ENCODE results near the gene DENND5A.

The DENND5A gene

DNA sequence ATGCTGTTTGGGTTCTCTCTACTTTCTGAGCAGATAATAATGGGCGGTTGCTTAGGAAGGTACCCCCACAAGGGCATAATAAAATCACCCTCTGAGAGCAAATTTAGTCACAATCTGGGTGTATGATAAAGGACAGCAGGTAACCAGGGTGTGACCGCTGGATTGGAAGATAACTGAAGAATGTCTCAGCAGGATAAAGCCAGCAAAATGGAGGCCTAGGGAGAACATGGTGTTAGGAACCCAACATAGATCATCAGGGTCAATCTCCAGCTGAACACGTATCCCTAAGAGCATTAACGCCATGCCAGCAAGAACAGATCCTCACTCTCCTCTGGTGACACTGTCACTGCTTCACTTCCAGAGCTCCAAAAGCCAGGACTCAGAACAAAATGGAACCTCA lies 109.2 kb downstream of the DENND5A start:
- DNase-seq: peak in 1 of 2 experiments; percentile 23
- TF ChIP-seq GATA1 (IDR thresholded peaks at IDR 0.05; ENCODE audit: low read depth, low read length): no peak
- no peak for TF ChIP-seq POLR2A (IDR thresholded peaks at IDR 0.05; ENCODE audit: low read length)

GRCh38 chr11:9153651-9154050 lies 111.5 kb downstream of the DENND5A start:
- no peak for TF ChIP-seq GATA1 (IDR thresholded peaks at IDR 0.05; ENCODE audit: low read depth, low read length)
- TF ChIP-seq POLR2A (IDR thresholded peaks at IDR 0.05; ENCODE audit: low read length): no peak
- no peak for DNase-seq

- no peak for TF ChIP-seq POLR2A (IDR thresholded peaks at IDR 0.05; ENCODE audit: low read length)
- TF ChIP-seq GATA1 (IDR thresholded peaks at IDR 0.05; ENCODE audit: low read depth, low read length): no peak
These were observed 113.5 kb downstream of the DENND5A start for GRCh38 chr11:9151631-9152030.

DNA sequence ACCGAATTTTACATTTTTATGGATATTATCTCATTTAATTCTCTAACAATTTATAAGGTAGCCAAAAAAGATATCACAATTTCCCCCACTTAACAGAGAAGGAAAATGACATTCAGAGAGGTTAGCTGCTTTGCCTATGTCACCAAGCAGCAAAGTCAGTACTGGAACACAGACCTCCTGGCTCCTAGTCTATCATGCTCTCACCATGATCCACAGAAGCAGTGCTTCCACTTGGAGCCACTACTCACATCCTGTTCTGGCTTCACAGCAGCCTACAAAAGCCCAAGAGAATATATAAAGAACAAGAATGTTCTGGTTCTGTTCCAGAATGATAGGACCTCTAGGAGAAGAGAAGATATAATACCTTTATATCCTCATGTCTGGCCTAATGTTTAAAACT lies 114.2 kb downstream of the DENND5A start:
- DNase-seq: no peak
- TF ChIP-seq GATA1 (IDR thresholded peaks at IDR 0.05; ENCODE audit: low read depth, low read length) (no peak), POLR2A (IDR thresholded peaks at IDR 0.05; ENCODE audit: low read length) (no peak)

More at GRCh38 chr11:9151631-9152030, 113.5 kb downstream of the DENND5A start:
- no peak for DNase-seq

DNA sequence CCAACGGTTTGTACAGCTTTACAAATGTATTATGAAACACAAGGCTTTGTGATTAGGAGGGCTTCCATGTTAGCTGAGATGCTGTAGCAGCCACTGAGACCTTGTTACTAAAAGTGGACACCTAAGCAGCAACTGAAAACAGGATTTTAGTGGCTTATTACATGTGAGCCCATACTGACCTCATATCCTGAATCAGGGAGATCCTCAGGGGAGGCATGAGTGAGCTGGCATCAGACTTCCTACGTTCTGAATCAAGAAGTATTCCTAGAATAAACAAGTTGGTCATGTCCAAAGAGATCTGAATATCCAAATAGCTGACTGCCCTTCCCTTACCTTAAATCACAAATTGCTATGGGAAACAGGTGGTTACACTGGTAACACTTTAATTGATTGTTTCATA lies 114.6 kb downstream of the DENND5A start:
- no peak for DNase-seq
- TF ChIP-seq POLR2A (IDR thresholded peaks at IDR 0.05; ENCODE audit: low read length) (no peak), GATA1 (IDR thresholded peaks at IDR 0.05; ENCODE audit: low read depth, low read length) (no peak)

- no peak for DNase-seq
- TF ChIP-seq GATA1 (IDR thresholded peaks at IDR 0.05; ENCODE audit: low read depth, low read length) (no peak), POLR2A (IDR thresholded peaks at IDR 0.05; ENCODE audit: low read length) (no peak)
These were observed 116.4 kb downstream of the DENND5A start for GRCh38 chr11:9148727-9149126.

DNA sequence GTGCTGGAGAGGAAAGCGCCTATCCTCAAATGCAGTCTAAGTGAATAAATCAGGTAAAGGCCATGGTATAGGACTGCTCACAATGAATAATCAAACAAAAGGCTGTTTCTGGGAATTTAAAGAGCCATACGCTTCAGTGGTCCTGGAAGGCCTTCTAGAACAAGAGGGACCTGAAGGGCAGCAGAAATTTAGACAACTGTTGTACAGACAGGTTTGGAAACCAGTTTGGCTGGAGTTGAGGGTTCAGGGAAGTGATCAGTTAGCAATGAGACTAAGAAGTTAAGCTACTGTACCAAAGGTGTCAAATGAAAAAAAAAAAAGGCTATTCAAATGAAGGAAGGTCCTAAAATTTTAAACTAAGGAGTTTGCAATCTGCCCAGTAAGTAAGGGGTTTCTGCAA lies 117.1 kb downstream of the DENND5A start:
- TF ChIP-seq POLR2A (IDR thresholded peaks at IDR 0.05; ENCODE audit: low read length) (no peak), GATA1 (IDR thresholded peaks at IDR 0.05; ENCODE audit: low read depth, low read length) (no peak)
- DNase-seq: no peak

- DNase-seq: no peak
- TF ChIP-seq POLR2A (IDR thresholded peaks at IDR 0.05; ENCODE audit: low read length) (no peak), GATA1 (IDR thresholded peaks at IDR 0.05; ENCODE audit: low read depth, low read length) (no peak)
These were observed 118.7 kb downstream of the DENND5A start for GRCh38 chr11:9146477-9146876.

DNA sequence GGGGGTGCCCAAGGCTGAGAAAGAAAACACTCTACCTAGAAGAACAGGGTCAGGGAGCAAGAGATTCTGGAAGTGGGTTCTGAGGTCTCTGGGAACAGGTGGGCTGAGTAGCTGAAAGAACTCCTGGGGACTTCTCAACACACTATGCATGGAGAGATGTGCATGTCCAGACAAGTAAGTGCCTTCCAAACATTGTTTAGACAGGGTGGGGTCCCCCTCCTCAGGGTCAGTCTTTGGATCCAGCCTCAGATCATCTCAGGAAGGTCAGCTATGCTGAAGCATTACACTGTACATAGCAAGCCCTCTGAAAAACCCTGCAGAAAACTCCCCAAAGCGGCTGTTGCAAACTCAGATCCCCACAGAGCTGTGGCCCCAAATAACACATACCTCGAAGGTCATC lies 119.9 kb downstream of the DENND5A start:
- TF ChIP-seq GATA1 (IDR thresholded peaks at IDR 0.05; ENCODE audit: low read depth, low read length) (no peak), POLR2A (IDR thresholded peaks at IDR 0.05; ENCODE audit: low read length) (no peak)

DNA sequence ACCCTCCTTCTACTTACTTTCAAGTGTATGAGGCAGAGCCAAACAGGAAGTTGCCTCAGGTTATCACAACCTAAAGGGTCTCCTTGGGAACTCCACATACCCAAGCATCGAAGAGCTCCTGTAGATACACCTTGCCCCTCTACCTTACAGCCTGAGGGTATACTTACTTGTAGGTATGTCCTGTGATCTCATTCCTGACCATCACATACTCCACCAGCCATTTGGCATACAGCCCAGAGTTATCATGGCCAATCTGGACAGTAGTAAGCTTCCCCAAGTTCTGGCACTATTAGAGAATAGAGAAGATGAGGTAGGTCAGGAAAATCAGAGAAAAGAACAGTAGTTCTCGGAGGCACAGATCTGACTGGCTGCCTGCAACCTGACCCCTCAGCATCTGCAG lies 120.3 kb downstream of the DENND5A start:
- no peak for TF ChIP-seq POLR2A (IDR thresholded peaks at IDR 0.05; ENCODE audit: low read length)
- TF ChIP-seq GATA1 (IDR thresholded peaks at IDR 0.05; ENCODE audit: low read depth, low read length): no peak
- peak; percentile 25 to 30 for DNase-seq

More for the DNA sequence above, 119.9 kb downstream of the DENND5A start:
- DNase-seq: no peak

DNA sequence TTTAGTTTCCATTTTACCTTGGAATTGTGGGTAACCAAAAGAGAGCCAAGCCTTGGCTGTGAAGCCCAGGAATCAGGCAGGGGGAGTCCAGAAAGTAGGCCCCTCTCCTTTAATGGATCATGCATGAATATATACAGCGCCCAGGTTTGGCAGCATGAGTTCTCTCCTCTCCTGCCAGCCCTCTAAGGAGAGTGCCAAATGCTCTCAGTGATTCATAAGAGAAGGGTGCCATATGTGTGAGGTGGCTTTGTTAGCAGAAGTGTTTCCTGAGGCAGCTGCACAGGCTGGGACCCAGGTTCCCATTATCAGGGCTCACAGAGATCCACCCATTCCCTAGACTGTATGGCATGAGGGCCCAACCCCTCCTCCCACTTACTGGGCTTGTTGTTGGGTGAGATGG lies 121.4 kb downstream of the DENND5A start:
- TF ChIP-seq GATA1 (IDR thresholded peaks at IDR 0.05; ENCODE audit: low read depth, low read length) (no peak), POLR2A (IDR thresholded peaks at IDR 0.05; ENCODE audit: low read length) (no peak)
- DNase-seq: no peak

GRCh38 chr11:9142732-9143131 lies 122.4 kb downstream of the DENND5A start:
- TF ChIP-seq GATA1 (IDR thresholded peaks at IDR 0.05; ENCODE audit: low read depth, low read length): no peak
- TF ChIP-seq POLR2A (IDR thresholded peaks at IDR 0.05; ENCODE audit: low read length): no peak
- DNase-seq: no peak

DNA sequence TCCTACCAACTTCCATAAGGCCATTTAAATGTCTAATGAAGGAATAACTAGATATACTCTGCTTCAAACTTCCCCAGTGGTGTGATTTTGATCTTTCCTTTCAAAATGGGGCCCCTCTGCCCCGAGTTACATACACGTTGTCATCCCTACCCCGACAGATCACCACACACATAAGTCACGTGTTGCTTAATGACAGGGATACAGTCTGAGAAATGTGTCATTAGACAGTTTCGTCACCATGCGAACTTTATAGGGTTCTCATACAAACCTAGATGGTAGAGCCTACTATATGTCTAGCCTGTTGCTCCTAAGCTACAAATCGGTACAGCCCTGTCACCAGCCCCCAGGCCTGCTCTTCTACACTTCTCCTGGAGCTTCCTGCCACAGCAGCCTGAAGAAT lies 124.0 kb downstream of the DENND5A start:
- TF ChIP-seq GATA1 (IDR thresholded peaks at IDR 0.05; ENCODE audit: low read depth, low read length): no peak
- TF ChIP-seq POLR2A (IDR thresholded peaks at IDR 0.05; ENCODE audit: low read length): no peak
- no peak for DNase-seq

- no peak for DNase-seq
- TF ChIP-seq GATA1 (IDR thresholded peaks at IDR 0.05; ENCODE audit: low read depth, low read length) (no peak), POLR2A (IDR thresholded peaks at IDR 0.05; ENCODE audit: low read length) (no peak)
These were observed 125.4 kb downstream of the DENND5A start for GRCh38 chr11:9139628-9140357.
